ENCODE measurements around the gene MATN4.

DNA sequence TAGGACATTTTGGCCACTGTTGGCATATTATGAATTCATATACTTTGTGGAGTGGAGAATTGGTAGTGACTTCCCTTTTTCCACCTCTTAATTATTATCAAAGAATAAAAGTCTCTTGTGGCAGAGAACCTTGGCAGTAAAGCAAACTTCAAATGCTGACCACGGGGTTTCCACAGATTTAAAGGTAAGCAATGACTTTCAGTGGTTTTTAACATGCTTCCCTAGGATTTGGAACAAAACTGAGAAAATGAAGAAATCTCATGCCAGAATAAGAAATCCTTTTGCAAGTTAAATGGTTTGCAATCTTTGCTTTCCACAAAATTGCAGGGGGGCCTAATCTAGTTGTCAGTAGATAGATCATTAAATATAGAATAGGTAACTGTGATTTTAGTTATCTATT lies 42.1 kb upstream of the MATN4 start:
- TF ChIP-seq, protein P1, sequence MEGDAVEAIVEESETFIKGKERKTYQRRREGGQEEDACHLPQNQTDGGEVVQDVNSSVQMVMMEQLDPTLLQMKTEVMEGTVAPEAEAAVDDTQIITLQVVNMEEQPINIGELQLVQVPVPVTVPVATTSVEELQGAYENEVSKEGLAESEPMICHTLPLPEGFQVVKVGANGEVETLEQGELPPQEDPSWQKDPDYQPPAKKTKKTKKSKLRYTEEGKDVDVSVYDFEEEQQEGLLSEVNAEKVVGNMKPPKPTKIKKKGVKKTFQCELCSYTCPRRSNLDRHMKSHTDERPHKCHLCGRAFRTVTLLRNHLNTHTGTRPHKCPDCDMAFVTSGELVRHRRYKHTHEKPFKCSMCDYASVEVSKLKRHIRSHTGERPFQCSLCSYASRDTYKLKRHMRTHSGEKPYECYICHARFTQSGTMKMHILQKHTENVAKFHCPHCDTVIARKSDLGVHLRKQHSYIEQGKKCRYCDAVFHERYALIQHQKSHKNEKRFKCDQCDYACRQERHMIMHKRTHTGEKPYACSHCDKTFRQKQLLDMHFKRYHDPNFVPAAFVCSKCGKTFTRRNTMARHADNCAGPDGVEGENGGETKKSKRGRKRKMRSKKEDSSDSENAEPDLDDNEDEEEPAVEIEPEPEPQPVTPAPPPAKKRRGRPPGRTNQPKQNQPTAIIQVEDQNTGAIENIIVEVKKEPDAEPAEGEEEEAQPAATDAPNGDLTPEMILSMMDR (IDR thresholded peaks at IDR 0.05; ENCODE audit: low read depth, low read length): no peak
- no peak for TF ChIP-seq POLR2A (IDR thresholded peaks at IDR 0.05; ENCODE audit: extremely low read depth, insufficient read length)

Data from NB4 (cell line).